Peyer's patch (tissue), 4 donors: ENCODE measurements around the gene GKN2. TPM values are rescaled to one million over a fixed set of nuclear protein-coding genes. Genes with fewer than 3 reads are reported as not detected.

Experiments used
- DNase-seq, 3 donors: peaks; one replicate each; pipeline ENCODE4 v3.0.0-alpha.2; 2017 to 2019
- H3K27ac ChIP-seq, 4 donors: fragments of 200-600 bp; sonication (generic); one replicate each; pipeline ENCODE4 v1.5.1; 2016 to 2019
- H3K27me3 ChIP-seq, 2 donors: fragments of 200-600 bp; sonication (generic); one replicate each; pipeline ENCODE4 v1.5.1; 2019
- H3K36me3 ChIP-seq, 3 donors: fragments of 200-600 bp; sonication (generic); one replicate each; pipeline ENCODE4 v1.5.1; 2016 to 2019
- H3K4me1 ChIP-seq, 4 donors: fragments of 200-600 bp; sonication (generic); one replicate each; pipeline ENCODE4 v1.5.1; 2016 to 2019
- H3K4me3 ChIP-seq, 4 donors: fragments of 200-600 bp; sonication (generic); 1 replicate in 3 of 4; 2 replicates in 1 of 4; pipeline ENCODE4 v1.5.1; 2016 to 2019; ENCODE audit warnings: mild to moderate bottlenecking in 1 of 4
- H3K9me3 ChIP-seq, 4 donors: fragments of 200-600 bp; sonication (generic); one replicate each; pipeline ENCODE4 v1.5.1; 2016 to 2019; ENCODE audit warnings: mild to moderate bottlenecking in 1 of 4
- CTCF ChIP-seq, 6 experiments: fragments of 450-650 bp in 4 of 6; fragments of 200-600 bp in 2 of 6; sonication (generic) in 1 of 6; IDR thresholded peaks; one replicate each; pipeline ENCODE4 v1.5.1; 2017 to 2019; ENCODE audit warnings: antibody characterized with exemption in 6 of 6, mild to moderate bottlenecking in 3 of 6, moderate library complexity in 1 of 6
- POLR2A ChIP-seq, 2 donors: fragments of 450-650 bp; IDR thresholded peaks; one replicate each; pipeline ENCODE4 v1.5.1; 2017; ENCODE audit warnings: antibody characterized with exemption in 2 of 2, mild to moderate bottlenecking in 2 of 2, moderate library complexity in 2 of 2
- total RNA-seq, 4 donors: library from RNA; depleted of rRNA; stranded (reverse); fragments of >200 nt; gene quantifications; one replicate each; pipeline ENCODE4 v1.1.0, GENCODE V29; 2016

The GKN2 gene
- total RNA-seq, 4 donors from 2014 or later = not detected

- no peak for TF ChIP-seq CTCF (IDR thresholded peaks at IDR 0.05)
- no peak for TF ChIP-seq POLR2A (IDR thresholded peaks at IDR 0.05)
- no peaks in the 10 kb centered on the region for H3K9me3 ChIP-seq
- H3K27ac ChIP-seq = no peak overlapping the region
- H3K4me3 ChIP-seq = no peak overlapping the region
- H3K36me3 ChIP-seq = no peaks in the 10 kb centered on the region
- no peaks in the 10 kb centered on the region for H3K4me1 ChIP-seq
- no peak for DNase-seq
- H3K27me3 ChIP-seq = no peaks in the 10 kb centered on the region
Observed at GRCh38 chr2:68926796-68927195, 25.9 kb downstream of the GKN2 start.

- Histone ChIP-seq H3K27me3 (no peaks in the 10 kb centered on the region), H3K4me1 (no peaks in the 10 kb centered on the region), H3K9me3 (no peaks in the 10 kb centered on the region), H3K4me3 (no peak overlapping the region), H3K36me3 (no peaks in the 10 kb centered on the region), H3K27ac (no peak overlapping the region)
- peak in 2 of 3 donors; percentile 39 to 70 for DNase-seq
- TF ChIP-seq POLR2A (IDR thresholded peaks at IDR 0.05) = no peak
- peak; percentile 81 to 95 (median 88) for TF ChIP-seq CTCF (IDR thresholded peaks at IDR 0.05)
Observed at GRCh38 chr2:68925295-68925896, 27.3 kb downstream of the GKN2 start.

GRCh38 chr2:68921646-68922045, 31.0 kb downstream of the GKN2 start:
- no peak overlapping the region for H3K4me3 ChIP-seq
- H3K27me3 ChIP-seq = no peaks in the 10 kb centered on the region
- TF ChIP-seq POLR2A (IDR thresholded peaks at IDR 0.05) = no peak
- TF ChIP-seq CTCF (IDR thresholded peaks at IDR 0.05) = no peak
- H3K9me3 ChIP-seq = no peaks in the 10 kb centered on the region
- H3K27ac ChIP-seq = no peak overlapping the region
- no peak for DNase-seq
- H3K4me1 ChIP-seq = no peaks in the 10 kb centered on the region
- H3K36me3 ChIP-seq = no peaks in the 10 kb centered on the region

- Histone ChIP-seq H3K27ac (no peak overlapping the region), H3K4me3 (no peak overlapping the region), H3K9me3 (no peaks in the 10 kb centered on the region), H3K36me3 (no peaks in the 10 kb centered on the region), H3K27me3 (no peaks in the 10 kb centered on the region), H3K4me1 (no peaks in the 10 kb centered on the region)
- TF ChIP-seq CTCF (IDR thresholded peaks at IDR 0.05) (no peak), POLR2A (IDR thresholded peaks at IDR 0.05) (no peak)
- no peak for DNase-seq
Observed at GRCh38 chr2:68920481-68921170, 32.1 kb downstream of the GKN2 start.

- no peak for DNase-seq
- H3K36me3 ChIP-seq = no peaks in the 10 kb centered on the region
- TF ChIP-seq POLR2A (IDR thresholded peaks at IDR 0.05) (no peak), CTCF (IDR thresholded peaks at IDR 0.05) (no peak)
- no peak overlapping the region for H3K4me3 ChIP-seq
- H3K9me3 ChIP-seq = no peaks in the 10 kb centered on the region
- H3K4me1 ChIP-seq = no peaks in the 10 kb centered on the region
- no peaks in the 10 kb centered on the region for H3K27me3 ChIP-seq
- H3K27ac ChIP-seq = no peak overlapping the region
Observed at GRCh38 chr2:68918497-68918896, 34.2 kb downstream of the GKN2 start.
